NCI-H1417 treated with DMSO at 0.1 percent for 48 hours (cell line): Measurements from ENCODE around the gene GNG8.

Experiments
- DNase-seq: peaks from one replicate; lab custom pipeline; 2025; lab: John Stamatoyannopoulos, UW

Gene GNG8

GRCh38 chr19:46618670-46619231, 17.3 kb downstream of the GNG8 start:
- no peak for DNase-seq

DNA sequence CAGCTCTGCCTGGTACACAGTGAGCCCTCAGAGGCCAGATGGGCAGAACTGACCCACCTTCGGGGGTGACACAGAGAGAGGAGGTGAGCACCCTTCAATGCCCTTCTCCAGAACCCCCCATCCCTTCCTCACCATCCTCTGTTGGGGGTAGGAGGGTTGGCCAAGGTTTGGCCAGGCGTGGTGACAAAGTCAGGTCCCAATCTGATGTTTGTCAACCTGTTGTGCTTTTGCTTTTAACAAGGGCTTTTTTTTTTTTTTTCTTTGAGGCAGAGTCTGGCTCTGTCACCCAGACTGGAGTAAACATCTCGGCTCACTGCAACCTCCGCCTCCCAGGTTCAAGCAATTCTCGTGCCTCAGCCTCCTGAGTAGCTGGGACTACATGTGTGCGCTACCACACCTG, 18.4 kb downstream of the GNG8 start:
- no peak for DNase-seq

DNA sequence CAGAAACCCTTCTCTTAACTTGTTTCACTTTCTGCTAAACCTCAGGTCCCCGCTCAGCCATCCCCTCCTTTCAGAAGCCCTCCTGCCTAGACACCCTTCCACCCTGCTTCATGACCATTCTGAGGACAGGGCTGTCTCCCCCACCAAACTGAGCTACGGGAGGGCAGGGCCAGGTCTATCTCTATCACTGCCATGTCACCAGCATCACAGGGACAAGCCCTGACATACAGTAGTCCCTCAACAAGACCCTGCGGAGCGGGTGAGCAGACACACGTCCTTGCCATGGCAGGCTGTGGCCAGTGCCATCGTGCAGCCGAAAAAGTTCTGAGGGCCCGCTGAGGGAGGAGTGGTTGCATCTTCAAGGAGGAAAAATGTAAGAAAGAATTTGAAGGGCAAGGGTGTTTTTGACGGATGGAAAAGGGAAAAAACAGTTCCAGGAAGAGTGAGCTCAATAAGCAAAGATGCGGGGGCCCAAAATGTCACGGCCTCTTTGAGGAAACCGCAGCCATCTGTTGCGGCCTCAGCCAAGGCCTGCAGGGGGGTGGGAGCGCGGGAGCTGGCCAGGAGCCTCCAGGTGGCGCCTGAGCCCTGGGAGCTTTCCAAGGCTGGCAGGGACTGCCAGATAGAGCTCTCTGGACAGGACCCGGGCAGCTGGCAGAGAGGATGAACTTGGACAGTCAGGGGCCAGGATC, 19.2 kb downstream of the GNG8 start:
- no peak for DNase-seq

- DNase-seq, result no peak
These were observed 20.0 kb downstream of the GNG8 start for GRCh38 chr19:46615966-46616365.

DNA sequence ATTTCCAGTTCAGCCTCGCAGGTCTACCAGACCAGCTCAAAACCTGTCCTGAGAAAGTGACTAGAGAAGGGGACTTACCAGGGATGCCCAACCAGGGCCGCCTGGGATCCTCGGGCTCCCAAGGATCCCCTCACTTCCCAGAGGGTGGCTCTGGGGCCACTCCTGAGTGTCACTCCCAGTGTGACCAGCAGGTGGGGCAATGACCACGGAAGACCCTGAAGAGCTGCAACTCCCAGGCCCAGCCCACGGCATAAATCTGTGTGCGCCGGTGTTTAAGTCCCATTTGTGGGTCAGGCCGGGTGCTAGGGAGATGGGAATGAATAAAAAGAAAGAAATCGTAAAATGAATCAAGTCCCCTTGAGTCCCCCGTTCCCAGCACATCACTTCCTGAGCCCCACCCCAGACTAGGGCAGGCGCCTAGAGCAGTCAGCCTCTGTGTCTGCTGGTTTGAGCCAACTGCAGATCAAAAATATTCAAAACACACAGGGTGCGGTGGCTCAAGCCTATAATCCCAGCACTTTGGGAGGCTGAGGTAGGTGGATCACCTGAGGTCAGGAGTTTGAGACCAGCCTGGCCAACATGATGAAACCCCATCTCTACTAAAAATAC, 21.8 kb downstream of the GNG8 start:
- no peak for DNase-seq

DNA sequence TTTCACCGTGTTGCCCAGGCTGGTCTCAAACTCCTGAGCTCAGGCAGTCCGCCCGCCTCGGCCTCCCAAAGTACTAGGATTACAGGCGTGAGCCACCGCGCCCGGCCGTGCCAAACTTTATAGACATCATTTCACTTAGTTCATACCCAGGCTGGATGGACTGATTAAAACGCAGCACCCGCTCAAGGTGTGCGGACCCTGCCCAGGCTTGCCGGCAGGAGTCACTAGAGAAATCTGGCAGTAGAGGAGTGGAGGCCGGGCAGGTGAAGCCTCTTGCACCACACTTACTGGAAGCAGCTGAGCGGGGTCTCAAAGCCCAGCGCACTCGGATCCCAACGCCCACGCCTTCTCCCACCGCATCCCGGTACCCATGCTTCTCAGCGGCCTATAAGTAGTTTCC, 22.5 kb downstream of the GNG8 start:
- no peak for DNase-seq

DNA sequence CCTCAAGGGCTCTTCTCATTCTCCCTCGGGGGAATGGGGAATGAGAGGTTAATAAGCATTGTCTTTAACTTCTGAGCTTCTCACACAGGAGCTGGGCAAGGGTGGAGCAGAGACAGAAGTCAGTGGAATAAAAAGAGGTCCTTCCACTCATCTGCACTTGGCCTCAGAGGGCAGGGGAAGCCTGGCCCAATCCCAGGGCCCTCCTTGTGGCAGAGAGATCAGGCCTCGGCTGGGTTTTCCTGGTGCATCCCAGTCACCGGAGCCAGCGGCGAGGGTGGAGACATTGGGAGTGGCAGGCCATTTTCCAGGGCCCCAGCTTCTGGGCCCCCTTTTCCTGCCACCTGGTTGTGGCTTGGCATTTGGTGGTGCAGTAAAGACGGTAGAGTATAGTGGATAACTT, 24.2 kb downstream of the GNG8 start:
- DNase-seq, result no peak

DNA sequence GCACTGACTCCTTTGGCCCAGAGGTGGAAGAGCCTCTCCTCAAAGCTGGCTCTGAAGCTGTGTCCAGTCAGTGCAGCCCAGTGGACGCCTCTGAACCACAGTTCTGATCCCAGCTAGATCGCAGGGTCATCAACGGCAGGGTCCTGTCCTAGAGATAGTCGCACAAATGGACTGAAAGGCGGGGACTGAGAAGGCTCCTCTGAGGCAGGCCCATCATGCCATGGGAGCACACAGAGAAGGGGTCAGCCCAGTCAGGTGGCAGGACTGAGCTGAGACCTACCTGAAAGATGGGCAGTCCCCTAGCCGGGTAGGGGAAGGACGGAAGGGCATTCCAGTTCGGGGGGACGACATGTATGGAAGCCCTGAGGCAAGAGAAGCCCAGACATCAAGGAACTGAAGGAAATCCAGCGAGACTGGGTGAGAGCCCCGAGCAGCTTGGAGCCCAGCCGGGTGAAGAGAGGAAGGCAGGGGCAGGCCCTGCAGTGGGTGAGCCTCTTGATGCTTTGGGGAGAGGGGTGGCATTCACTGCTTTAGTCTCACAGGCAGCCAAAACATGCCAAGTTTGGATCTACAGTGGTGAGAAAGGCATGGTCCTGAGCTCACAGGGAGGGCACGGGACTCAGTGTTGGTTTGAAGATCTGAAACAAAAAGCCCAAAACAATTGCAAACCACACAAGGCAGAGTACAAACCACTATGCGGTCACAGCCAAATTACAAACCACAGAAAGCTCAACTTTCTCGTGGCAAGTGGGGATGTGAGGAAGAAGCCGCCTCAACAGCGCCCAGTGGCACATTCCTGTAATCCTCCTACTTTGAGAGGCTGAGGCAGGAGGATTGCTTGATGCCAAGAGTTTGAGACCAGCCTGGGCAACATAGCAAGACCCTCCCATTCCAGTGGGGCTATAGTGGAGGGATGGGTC, 24.9 kb downstream of the GNG8 start:
- no peak for DNase-seq

DNA sequence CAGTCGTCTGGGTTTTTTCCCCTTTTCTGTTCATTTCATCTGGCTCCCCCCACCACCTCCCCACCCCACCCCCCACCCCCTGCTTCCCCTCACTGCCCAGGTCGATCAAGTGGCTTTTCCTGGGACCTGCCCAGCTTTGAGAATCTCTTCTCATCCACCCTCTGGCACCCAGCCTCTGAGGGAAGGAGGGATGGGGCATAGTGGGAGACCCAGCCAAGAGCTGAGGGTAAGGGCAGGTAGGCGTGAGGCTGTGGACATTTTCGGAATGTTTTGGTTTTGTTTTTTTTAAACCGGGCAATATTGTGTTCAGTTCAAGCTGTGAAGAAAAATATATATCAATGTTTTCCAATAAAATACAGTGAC, 25.6 kb downstream of the GNG8 start:
- no peak for DNase-seq

- DNase-seq, result no peak
These were observed 26.2 kb downstream of the GNG8 start for GRCh38 chr19:46609511-46610412.

DNA sequence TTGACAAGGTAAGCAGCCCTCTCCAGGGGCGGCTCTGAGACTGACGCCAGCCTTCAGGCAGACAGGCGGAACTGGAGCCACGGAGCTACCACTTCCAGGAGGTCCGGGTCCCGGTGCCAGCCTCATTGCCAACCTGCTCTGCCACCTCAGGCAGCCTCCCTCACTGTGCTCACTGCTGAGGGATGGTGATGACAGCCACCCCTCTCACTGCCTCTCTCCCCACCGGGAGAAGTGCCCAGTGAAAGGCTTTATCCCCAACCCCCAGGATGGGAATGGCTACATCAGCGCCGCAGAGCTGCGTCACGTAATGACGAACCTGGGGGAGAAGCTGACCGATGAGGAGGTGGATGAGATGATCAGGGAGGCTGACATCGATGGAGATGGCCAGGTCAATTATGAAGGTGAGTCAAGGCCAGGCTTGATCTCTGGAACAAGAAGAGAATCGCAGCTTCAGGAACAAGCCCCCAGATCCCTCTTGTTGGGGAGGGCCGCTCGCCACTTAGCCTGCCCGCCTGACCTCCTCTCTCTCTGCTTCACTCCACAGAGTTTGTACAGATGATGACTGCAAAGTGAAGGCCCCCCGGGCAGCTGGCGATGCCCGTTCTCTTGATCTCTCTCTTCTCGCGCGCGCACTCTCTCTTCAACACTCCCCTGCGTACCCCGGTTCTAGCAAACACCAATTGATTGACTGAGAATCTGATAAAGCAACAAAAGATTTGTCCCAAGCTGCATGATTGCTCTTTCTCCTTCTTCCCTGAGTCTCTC, 27.2 kb downstream of the GNG8 start:
- no peak for DNase-seq

GRCh38 chr19:46608178-46608577, 27.8 kb downstream of the GNG8 start:
- DNase-seq, result no peak

DNA sequence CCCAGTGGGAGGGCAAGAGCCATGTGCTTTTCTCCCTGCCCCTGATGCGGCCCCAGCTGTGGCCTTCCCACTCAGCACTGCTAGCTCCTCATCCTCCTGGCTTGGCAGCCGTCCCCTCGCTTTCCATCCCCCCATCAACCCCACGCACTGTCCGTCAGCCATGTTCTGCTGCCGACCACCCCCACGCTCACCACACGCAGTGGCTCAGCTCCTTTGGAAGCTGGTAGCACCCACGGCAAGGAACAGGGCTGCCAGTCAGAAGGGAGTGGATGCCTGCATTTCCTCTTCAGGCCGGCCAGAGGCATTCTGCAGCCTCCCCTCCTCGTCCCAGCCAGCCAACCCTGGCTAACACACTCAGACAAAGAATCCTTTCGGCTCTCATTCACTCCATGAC, 28.6 kb downstream of the GNG8 start:
- DNase-seq, result no peak

DNA sequence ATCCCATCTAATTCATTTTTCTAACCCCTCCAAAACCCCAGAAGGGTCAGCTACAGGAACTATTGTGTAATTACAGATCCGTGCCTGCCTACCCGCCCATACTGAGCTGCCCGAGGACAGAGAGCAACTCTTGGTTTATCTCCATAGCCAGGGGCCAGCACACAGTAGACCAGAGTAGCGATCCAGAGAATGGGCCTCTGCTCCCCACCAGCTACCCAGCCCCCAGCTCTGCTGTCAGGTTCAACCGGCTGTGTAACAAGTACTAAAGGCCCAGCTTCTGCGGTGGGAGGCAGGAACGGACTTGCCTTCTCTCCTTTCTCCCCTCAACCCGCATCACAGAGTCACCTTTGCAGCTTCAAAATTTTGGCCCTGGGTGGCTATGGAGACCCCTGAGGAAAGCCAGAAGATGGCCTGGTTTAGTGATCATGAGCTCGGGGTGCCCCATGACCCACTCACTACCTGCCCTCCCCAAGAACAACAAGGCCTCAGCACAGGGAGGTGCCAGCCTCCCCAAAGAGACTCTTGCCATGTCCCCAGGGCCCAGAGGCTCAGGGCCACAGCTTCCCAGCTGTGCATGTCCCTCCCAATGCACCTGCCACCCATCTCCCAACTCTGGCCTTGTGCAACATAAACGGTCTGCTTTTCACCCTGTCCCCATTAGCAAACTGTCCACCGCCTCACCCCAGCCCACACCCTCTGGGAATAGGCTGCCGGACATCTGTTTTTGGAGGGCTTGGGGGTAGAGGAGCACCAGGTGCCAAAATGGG, 29.1 kb downstream of the GNG8 start:
- DNase-seq, result no peak

- no peak for DNase-seq
These were observed 30.0 kb downstream of the GNG8 start for GRCh38 chr19:46606019-46606418.

- no peak for DNase-seq
These were observed 30.6 kb downstream of the GNG8 start for GRCh38 chr19:46605356-46605821.

DNA sequence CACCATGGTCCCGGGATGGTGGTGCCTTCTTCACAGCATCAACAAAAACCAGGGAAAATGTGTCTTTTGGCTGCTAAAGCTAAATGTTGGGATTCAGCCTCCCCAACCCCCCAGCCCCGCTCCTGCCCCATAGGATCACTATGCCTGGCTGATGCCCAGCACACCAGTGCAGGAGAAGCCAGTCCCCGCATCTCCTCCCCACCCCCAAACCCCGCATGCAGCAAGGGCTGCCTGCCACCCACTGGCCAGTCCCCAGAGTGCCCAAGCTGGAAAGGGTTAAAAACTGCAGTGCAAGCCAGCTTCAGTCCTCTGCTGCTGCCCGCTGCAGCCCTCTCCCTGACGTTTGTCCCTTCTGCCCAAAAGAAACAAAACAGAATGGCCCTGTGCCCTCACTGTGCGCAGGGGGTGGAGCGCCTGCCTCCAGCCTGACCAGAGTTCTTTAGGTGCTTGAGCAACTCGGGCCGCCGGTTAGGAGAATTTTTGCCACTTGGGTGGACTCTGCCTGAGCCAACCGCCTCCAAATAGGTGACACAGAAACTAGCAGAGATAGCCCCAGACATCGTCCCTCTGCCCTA, 31.1 kb downstream of the GNG8 start:
- no peak for DNase-seq

DNA sequence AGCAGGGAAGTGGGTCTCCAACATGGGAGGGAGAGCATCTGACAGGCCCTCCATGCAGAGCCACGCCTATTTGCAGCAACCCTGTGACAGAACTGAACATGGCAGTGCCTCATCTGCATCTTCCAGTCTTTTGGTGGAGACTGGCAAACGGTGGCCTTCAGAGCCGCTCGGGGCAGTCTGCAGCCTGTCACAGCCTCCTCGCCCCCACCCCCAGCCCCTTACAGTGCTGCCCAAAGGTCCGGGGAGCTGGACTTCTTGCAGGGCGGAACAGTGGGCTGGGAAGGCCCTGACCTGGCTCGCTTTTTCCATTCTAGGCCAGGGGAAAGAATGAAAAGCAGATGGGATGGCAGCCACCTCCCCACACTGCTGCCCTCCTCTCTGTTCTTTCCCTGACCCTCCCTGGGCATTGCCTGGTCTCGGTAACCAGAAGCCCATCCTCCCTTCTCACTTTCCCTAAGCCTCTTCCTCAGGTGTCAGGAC, 32.2 kb downstream of the GNG8 start:
- no peak for DNase-seq

DNA sequence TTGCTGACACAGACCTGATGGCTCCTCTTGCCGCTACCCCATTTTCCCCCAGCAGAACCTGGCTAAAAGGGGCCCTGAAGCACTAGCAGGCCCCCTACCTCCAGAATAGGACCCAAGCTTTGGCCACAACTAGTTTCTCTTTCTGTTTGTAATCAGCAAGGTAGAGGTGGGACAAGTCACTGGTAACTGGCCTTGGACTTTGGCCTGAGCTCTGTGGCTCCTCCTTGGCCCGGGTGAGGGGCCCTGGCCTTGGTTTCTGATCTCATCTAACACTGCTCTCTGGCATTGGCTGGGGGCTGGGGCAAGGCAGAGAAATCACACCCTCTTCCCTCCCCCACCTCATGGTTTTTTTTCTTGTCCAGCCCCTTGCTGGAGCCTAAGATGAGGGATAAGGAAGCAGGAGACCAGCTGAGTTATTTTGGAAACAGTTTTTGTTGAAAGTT, 32.8 kb downstream of the GNG8 start:
- DNase-seq, result no peak
